Measurements from ENCODE around the gene HOGA1. TPM values are rescaled to one million over a fixed set of nuclear protein-coding genes. Genes with fewer than 3 reads are reported as not detected.

Gene HOGA1
- total RNA-seq, 1 experiment from 2014 or later = 0.08 TPM

- no TSS peak for BruUV-seq (replicated peaks)
- Histone ChIP-seq H3K4me1 (ENCODE audit: control insufficient read depth, insufficient read depth, low read length) (peaks cover 14% of the 10 kb centered on the region; the same call in 1 of the 2 replicates), H3K27ac (ENCODE audit: low read length) (no peak overlapping the region), H3K9me3 (ENCODE audit: control insufficient read depth, insufficient read depth, low read depth, low read length) (no peaks in the 10 kb centered on the region), H3K36me3 (ENCODE audit: control insufficient read depth, insufficient read depth, low read length) (no peaks in the 10 kb centered on the region), H3K27me3 (ENCODE audit: control insufficient read depth, insufficient read depth, low read length) (no peaks in the 10 kb centered on the region), H3K4me3 (ENCODE audit: low read depth in 2 of 2, low read length in 2 of 2) (no peak overlapping the region)
- CTCF ChIA-PET = no interaction called here
- ATAC-seq (no peak), DNase-seq (ENCODE audit: low read depth, low spot score) (no peak)
- intact Hi-C loops (cut with micrococcal nuclease; ENCODE audit: unreplicated experiment) (no loop called here), in situ Hi-C loops (cut with HindIII; ENCODE audit: low pct_unique_long_range_greater_than_20kb, low sequenced_read_pairs) (no loop called here)
- TF ChIP-seq SIN3A (IDR thresholded peaks at IDR 0.05; ENCODE audit: borderline replicate concordance, insufficient read depth, low read depth, low read length) (no peak), REST (IDR thresholded peaks at IDR 0.05; ENCODE audit: insufficient read depth in 1 of 2, low read depth in 2 of 2, low read length in 1 of 2) (no peak), TCF7L2 (IDR thresholded peaks at IDR 0.05; ENCODE audit: low read depth, low read length) (no peak), POLR2AphosphoS5 (IDR thresholded peaks at IDR 0.05; ENCODE audit: low read depth, low read length) (no peak), CTCF (IDR thresholded peaks at IDR 0.05) (no peak)
- POLR2A ChIA-PET = no interaction called here
Observed at GRCh38 chr10:97593421-97593820, 9.2 kb downstream of the HOGA1 start.

GRCh38 chr10:97596101-97597082 lies 12.2 kb downstream of the HOGA1 start:
- peak; percentile 85 for ATAC-seq

More at GRCh38 chr10:97596101-97597082, 12.2 kb downstream of the HOGA1 start:
- BruUV-seq (replicated peaks) = no TSS peak
- CTCF ChIA-PET = interaction anchor here (0.6 to 1.5 kb wide), 5 partner anchors 10 to 175 kb away, joined by 3 to 5 read pairs (median 4); partner anchors contain the start of gene ANKRD2
- POLR2A ChIA-PET = interaction anchor here (0.6 kb wide), 1 partner anchor 19 kb away, joined by 3 read pairs; no protein-coding TSS in a partner anchor
- peak overlapping the region; percentile 66 for H3K27ac ChIP-seq (ENCODE audit: low read length)
- in situ Hi-C loops (cut with HindIII; ENCODE audit: low pct_unique_long_range_greater_than_20kb, low sequenced_read_pairs) (no loop called here), intact Hi-C loops (cut with micrococcal nuclease; ENCODE audit: unreplicated experiment) (no loop called here)
- H3K4me1 ChIP-seq (ENCODE audit: control insufficient read depth, insufficient read depth, low read length) = peaks cover 14% of the 10 kb centered on the region; the same call in 1 of the 2 replicates
- H3K36me3 ChIP-seq (ENCODE audit: control insufficient read depth, insufficient read depth, low read length) = no peaks in the 10 kb centered on the region
- TF ChIP-seq CTCF (IDR thresholded peaks at IDR 0.05) (no peak), SIN3A (IDR thresholded peaks at IDR 0.05; ENCODE audit: borderline replicate concordance, insufficient read depth, low read depth, low read length) (no peak), POLR2AphosphoS5 (IDR thresholded peaks at IDR 0.05; ENCODE audit: low read depth, low read length) (no peak), TCF7L2 (IDR thresholded peaks at IDR 0.05; ENCODE audit: low read depth, low read length) (no peak), REST (IDR thresholded peaks at IDR 0.05; ENCODE audit: insufficient read depth in 1 of 2, low read depth in 2 of 2, low read length in 1 of 2) (no peak)
- H3K27me3 ChIP-seq (ENCODE audit: control insufficient read depth, insufficient read depth, low read length) = no peaks in the 10 kb centered on the region
- no peak overlapping the region for H3K4me3 ChIP-seq (ENCODE audit: low read depth in 2 of 2, low read length in 2 of 2)
- no peaks in the 10 kb centered on the region for H3K9me3 ChIP-seq (ENCODE audit: control insufficient read depth, insufficient read depth, low read depth, low read length)
- no peak for DNase-seq (ENCODE audit: low read depth, low spot score)

Data from Panc1 (cell line).